ENCODE results near the gene PRDM16.

DNA sequence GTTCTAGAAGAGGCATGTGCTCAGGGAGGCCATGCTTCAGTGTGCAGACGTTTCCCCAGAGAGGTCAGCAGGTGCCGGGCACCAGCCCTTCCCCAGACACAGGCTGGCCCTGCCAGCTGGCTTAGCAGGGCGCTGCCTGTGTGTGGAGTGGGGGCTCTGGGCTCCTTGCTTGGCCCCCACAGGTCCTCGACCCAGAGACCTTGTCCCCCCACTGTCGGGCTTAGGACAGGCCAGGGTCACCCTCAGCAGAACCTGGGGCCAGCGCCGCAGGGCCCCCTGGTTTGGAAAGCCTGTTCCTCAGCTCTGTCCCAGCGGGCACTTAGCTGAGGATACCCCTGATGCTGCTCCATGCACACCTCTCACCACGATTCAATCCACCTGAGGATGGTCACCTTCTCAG is 213.2 kb downstream of the PRDM16 start:
- TF ChIP-seq HNF4A (CRISPR knock-in tag; IDR thresholded peaks at IDR 0.05) (no peak), POGZ (CRISPR knock-in tag; IDR thresholded peaks at IDR 0.05) (no peak)
